Hematopoietic multipotent progenitor cell treated with erythropoietin and hydrocortisone succinate and interleukin-3 and kit ligand, for 6 days (in vitro differentiated cells): ENCODE measurements around the gene CSH1.
A peak's percentile ranks its signal among the peaks of the same experiment; 100 is the strongest.
"Not testable (repeated sequence)": the region's sequence is repeated elsewhere in the genome, so short reads cannot be mapped to it uniquely, and the experiment has no call there.

Experiments used
- DNase-seq: peaks from one replicate; pipeline ENCODE4 v3.0.0-alpha.2; 2015

CSH1 gene

DNA sequence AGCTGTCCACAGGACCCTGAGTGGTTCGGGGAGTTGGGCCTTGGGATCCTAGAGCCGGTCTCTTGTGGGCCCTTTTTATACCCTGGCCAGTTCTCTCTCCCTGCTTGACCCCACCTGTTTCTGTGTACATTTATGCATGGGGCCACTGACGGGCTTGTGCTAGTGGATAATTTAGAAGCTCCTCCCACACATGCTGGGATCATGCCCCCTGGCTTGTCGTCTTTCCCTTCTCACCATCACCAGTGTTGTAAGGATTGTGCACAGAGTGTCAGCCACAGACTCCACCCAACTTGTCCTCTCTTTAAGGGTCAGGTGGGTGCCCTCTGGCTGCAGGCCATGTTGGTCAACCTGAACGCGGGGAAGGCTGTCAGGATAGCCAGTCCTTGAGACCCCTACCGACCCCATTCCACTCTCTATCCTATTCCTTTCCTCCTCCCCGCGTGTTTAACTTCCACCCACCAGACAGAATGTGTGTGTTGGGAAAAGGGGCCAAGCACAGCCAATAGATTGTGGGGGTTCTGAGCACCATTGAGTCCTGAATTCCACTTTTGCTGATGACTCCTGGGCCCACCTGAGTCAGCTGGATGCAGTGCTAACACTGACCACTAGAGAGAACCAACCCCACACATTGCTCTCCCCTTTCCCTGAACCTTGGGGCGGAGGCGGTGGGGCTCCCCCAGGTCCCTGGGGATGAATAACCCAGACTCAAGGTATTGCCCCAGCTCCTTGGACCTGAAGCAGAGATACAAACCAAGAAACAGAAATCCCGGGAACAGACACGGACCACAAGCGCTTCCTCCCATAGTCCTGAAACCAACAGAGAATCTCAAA lies at the start of gene CSH1:
TSS of gene CSH1 (minus strand) at position 51 of the 831 bp plus-strand sequence. CDS start 63 bp downstream, outside the sequence.
- DNase-seq: not testable (repeated sequence)

DNA sequence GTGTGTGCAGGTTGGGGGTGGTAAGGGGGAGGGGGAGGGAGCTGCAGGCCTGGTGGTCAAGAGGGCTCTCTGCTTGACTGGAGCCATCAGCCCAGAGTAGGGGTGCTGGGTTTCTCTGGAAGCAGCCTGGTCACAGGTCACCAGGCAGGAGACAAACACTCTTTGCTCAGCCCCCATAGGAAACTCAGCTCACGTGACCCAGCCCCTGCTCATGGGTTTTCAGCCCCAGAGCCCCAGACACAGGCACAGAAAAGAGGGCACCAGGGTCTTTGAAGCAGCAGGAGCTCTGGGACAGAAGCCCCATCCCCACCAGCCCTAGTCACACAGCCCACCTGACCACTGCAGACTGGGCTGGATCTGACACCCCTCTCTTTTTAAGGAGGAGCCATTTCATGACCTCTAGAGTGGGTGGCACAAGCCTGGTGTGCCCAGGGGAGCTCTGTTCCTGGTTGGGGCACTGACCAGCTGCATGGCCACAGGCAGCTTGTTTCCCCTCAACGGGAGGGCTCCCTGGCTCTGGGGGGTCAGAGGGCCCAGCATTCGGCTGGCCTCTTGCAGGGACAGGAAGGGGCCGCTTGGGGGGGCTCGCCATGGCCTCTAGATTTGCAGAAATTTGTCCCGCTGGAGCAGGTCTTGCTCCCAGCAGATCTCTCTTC lies 49.5 kb upstream of the CSH1 start:
- no peak for DNase-seq

DNA sequence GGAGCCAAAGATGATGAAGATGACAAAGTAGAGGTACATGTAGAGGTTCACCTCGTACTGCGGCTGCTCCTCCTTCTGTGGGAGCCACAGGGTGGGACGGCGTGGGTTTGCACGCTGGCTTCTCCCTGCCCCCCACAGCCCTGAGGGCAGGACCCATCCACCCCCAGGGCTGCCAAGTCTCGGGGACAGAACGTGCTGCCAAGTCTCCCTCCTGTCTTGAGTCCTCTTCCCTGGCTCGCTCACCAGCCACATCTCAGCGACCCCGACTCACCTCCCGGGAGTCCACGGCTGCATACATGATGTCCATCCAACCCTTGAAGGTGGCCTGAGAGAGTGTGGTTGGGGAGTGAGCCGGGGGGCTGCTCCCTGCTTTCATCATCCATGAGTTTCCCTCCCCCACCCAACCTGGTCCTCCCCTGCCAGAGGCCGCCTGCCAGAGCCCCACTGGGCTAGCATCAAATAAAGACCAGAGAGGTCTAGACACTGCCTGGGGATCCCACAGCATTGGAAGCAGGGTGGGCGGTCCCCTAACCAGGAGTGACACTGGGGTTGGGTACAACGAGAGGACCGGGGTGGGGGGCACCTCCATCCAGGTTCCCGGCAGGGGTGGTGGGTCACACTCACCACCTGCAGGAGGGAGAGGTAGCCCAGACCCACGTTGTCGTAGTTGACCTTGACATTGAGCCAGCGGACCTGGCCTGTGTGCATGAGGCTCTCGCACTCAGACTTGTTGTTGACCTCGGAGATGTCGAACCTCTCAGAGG lies 48.5 kb upstream of the CSH1 start:
- DNase-seq: no peak

DNA sequence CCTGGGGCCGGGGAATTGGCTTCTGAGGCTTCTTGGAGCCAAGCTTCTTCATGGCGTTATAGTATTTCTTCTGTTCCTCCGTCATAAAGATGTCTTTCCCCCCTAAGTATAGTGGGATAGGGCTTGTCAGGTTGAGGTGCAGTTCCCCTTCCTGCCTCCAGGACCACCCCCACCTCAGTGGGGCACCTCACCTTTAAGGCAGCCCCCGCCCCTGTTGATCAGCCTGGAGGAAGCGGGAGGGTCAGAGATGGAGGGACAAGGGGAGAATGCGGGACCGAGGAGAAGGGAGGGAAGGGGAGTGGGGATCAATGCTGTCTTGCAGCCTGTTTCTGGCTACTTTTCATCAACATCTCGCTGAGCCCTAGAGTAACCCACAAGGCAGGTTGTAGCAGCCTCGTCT lies 47.4 kb upstream of the CSH1 start:
- no peak for DNase-seq

GRCh38 chr17:63942309-63942985 lies 46.1 kb upstream of the CSH1 start:
- DNase-seq: no peak

- no peak for DNase-seq
These were observed 45.4 kb upstream of the CSH1 start for GRCh38 chr17:63941751-63942150.

DNA sequence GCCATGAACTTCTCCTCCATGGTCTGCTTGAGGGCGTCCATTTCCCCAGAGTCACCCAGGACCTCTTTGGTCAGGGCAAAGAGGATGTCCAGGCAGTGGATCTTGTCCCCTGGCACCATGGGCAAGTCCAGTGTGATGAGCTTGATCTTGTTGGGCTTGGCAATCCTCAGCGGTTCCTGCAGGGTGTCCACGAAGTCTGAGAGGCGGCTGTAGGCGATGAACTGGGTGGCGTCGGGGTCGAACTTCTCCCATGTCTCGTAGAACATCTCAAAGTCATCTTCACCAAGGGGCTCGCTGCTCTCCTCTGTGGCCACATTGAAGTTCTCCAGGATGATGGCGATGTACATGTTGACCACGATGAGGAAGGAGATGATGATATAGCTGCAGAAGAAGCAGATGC lies 44.8 kb upstream of the CSH1 start:
- no peak for DNase-seq

DNA sequence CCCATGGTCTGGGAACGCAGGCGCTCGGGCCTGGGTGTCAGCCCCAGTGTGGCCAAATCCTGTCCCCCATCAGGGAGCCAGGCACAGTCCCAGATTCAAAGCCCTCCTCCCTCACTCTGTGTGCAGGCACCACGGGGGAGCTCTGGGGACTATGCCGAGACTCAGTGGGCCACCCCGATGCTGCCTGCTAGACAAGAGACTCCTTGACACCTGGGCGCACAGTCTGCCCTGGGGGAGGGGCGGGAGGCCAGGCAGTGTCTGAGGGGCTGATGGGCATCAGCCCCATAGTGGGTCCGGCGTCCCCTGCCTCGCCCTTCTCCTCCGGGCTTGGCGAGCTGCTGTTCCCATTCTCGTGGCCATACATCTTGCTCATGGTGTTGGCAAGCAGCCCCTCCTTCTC lies 44.2 kb upstream of the CSH1 start:
- DNase-seq: no peak

GRCh38 chr17:63939884-63940283 lies 43.5 kb upstream of the CSH1 start:
- no peak for DNase-seq

GRCh38 chr17:63939401-63939800 lies 43.0 kb upstream of the CSH1 start:
- no peak for DNase-seq

GRCh38 chr17:63937920-63938319 lies 41.5 kb upstream of the CSH1 start:
- DNase-seq: no peak

DNA sequence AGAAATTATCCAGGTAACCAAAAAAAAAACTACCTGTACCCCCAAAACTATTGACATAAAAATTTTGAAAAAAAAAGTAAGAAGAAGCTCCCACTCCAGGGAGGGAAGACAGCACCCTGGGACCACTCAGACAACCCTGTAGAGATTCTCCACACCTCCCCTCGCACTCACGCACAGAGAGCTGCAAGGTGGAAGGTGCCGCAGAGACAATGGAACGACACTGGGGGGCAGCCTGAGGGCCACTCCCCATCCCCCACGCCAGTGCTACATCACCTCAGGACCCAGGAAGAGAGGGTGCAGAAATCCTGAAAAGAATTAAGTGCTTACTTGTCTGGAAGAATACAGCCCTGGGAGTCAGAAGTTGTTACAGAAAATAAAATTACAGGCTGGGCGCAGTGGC lies 40.9 kb upstream of the CSH1 start:
- no peak for DNase-seq

DNA sequence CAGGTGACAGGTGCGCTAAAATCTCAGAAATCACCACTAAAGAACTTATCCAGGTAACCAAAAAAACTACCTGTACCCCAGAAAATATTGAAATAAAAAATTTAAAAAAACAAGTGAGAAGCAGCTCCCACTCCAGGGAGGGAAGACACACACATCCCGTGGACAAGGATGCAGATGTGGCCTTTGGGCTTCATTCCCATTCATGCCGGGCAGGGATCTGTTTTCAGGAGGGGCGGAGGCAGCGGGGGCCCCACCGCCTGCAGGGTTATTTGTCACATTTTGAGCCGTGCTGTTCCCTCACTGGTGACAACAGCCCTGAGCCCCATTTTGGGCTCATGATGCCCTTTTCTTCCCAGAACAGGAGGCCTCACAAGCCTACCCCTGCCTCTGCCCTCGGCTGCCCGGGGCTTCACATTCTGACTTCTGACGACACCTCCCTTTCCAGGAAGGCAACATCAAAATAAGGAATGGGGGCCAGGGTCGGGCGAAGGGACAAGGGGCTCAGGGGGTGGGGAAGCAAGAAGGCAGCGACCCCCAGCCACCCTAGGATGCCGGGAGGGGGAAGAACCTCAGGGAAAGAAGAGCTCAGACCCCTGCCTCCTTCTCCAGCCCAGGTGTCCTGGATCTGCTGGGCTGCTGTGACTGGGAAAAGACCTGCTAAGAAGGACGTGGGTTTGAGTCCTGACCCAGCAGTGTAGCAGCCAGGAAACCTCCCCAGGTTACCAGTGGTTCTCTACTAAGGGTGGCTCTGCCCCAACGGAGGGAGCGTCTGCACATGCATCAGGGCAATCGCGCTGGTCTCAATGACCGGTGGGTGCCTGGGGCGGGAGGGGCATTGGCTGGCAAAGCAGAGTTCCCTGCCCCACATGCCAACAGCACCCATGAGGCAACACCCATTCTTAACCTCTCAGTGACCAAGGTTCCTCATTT lies 38.1 kb upstream of the CSH1 start:
- DNase-seq: no peak

GRCh38 chr17:63933598-63933997 lies 37.2 kb upstream of the CSH1 start:
- DNase-seq: no peak

DNA sequence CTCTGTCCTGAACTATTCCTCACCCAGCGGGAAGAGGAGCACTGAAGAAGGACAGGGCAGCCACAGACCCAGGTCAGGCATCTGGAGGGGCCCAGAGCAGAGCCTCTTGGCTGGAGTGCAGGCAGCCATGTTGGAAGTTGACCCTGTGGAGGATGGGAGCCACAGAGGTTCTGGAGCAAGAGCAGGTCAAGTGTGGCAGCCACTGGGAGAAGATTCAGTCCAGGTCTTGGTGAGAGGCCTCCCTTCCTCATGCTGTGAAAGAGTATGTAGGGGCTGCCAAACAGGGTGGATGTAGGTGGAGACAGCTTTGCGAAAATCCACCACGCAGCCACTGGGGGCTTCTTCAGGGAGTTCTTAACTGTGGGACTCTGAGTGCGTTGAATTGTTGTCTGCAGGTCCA lies 36.3 kb upstream of the CSH1 start:
- DNase-seq: no peak

- no peak for DNase-seq
These were observed 35.7 kb upstream of the CSH1 start, which contains the start of gene CD79B for GRCh38 chr17:63931981-63932561. Gene CD79B, minus strand, starts transcription at chr17:63932331. Its CDS starts 70 bp downstream, at chr17:63932261.

GRCh38 chr17:63930951-63931575 lies 34.7 kb upstream of the CSH1 start:
- peak; percentile 71 for DNase-seq

DNA sequence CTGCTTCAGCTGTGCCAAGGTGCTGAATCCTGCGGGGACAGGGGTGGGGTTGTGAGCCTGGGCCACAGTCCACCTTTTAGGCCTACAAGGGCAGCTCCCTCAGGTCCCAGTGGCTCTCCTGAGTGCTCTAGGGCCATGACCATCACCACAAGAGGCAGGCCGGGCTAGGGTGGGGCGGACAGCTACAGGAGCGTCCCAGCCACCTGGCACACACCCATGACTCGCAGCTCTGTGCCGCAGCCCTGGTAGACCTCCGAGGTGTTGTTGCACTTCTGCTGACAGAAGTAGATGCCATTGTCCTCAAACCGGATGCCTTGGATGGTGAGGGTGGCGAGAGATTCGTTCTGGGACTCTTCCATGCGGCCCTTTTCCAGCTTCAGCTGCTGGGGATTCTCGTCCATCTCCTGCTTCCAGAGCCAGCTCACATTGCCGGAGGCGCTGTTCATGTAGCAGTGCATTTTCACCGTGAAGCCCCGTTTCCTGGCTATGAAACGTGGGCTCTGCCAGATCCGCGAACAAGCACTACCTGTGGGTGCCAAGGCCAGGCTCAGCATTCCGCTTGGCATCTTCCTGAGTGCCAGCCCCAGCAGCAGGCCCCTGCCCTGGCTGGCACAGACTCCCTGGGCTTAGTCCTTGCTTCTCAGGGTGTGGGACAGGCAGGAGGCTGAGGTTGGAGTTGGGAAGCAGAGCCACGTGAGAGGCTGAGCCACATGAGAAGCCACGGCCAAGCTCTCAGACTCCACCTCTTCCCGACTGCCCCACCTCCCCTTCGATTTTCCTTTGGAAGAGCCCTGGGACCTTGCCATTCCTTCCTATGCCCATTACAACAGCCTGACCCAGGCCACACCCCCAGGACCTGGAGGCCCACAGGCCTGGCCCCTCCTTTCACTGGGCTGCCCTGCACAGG lies 33.7 kb upstream of the CSH1 start:
- DNase-seq: no peak

DNA sequence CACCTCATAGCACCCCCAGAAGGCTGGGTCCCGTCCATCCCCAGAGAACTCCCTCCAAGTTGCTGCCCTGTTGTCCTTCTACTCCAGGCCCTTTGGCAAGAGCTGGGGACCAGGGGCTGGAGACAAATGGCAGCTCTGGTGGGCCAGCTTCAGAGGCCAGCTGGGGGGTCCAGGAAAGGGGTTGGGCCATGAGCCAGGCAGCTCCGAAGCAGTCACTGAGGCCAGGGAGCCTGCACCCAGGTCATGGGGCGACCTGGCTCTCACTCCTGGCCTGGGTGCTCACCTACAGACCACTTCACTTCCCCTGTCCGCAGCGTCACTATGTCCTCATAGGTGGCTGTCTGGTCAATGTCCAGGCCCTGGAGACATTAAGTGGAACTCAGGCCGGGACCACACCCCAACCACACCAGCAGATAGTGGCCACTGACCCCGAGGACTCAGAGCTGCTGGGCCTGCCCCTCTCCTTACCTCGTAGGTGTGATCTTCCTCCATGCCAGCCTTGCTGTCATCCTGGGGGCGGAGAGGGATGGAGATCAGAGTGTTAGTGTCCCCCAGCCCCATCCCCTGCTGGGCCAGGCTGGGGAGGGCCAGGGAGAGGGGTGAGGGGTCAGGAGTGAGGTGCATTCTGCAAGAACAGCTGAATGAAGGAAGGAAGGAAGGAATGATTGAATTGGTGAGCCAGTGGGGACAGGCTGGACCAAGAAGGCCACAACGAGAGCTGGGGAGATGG lies 32.8 kb upstream of the CSH1 start:
- DNase-seq: no peak
